NK-92 treated with Interleukin-12 subunit alpha and Interleukin-12 subunit beta, amount 100 ng/mL, for 24 hours (cell line): ENCODE measurements around the gene WBP1L.
"Not testable (repeated sequence)": the region's sequence is repeated elsewhere in the genome, so short reads cannot be mapped to it uniquely, and the experiment has no call there.

Experiments
- DNase-seq: peaks from one replicate; lab custom pipeline; 2025; lab: John Stamatoyannopoulos, UW

The WBP1L gene

GRCh38 chr10:102723989-102724388, 19.8 kb upstream of the WBP1L start:
- DNase-seq = no peak

GRCh38 chr10:102726274-102726673, 17.5 kb upstream of the WBP1L start:
- no peak for DNase-seq

GRCh38 chr10:102727037-102727818, 16.5 kb upstream of the WBP1L start:
- DNase-seq = no peak

GRCh38 chr10:102729029-102730026, 14.4 kb upstream of the WBP1L start:
- DNase-seq = peak; percentile 13

GRCh38 chr10:102731222-102731800, 12.4 kb upstream of the WBP1L start:
- no peak for DNase-seq

- no peak for DNase-seq
Observed at GRCh38 chr10:102732661-102733060, 11.1 kb upstream of the WBP1L start.

- no peak for DNase-seq
Observed at GRCh38 chr10:102735065-102735562, 8.6 kb upstream of the WBP1L start.

- DNase-seq = no peak
Observed at GRCh38 chr10:102738692-102739121, 5.0 kb upstream of the WBP1L start.

- DNase-seq = no peak
Observed at GRCh38 chr10:102740229-102740628, 3.5 kb upstream of the WBP1L start.

- no peak for DNase-seq
Observed at GRCh38 chr10:102741726-102742237, 2.0 kb upstream of the WBP1L start.

- not testable (repeated sequence) for DNase-seq
Observed at GRCh38 chr10:102742313-102742712, 1.4 kb upstream of the WBP1L start.

- DNase-seq = no peak
Observed at GRCh38 chr10:102743078-102743587, 615 bp upstream of the WBP1L start.

- DNase-seq = no peak
Observed at GRCh38 chr10:102744374-102745051, 765 bp downstream of the WBP1L start.

GRCh38 chr10:102745157-102745556, 1.4 kb downstream of the WBP1L start:
- DNase-seq = no peak

GRCh38 chr10:102752266-102752930, 8.7 kb downstream of the WBP1L start:
- DNase-seq = no peak

GRCh38 chr10:102752934-102753664, 9.4 kb downstream of the WBP1L start:
- DNase-seq = no peak

- DNase-seq = no peak
Observed at GRCh38 chr10:102753718-102754117, 10.0 kb downstream of the WBP1L start.

- no peak for DNase-seq
Observed at GRCh38 chr10:102757323-102757722, 13.6 kb downstream of the WBP1L start.

GRCh38 chr10:102758240-102758932, 14.6 kb downstream of the WBP1L start:
- no peak for DNase-seq
